HepG2 (cell line): ENCODE results near the gene SGSM1. TPM values are rescaled to one million over a fixed set of nuclear protein-coding genes. Genes with fewer than 3 reads are reported as not detected.

Experiments
- RXRB ChIP-seq: IDR thresholded peaks from 2 replicates; pipeline ENCODE4 v1.6.1; 2016; ENCODE audit warnings: borderline replicate concordance, missing genetic modification reagents, missing compliant biosample characterization
- SOX13 ChIP-seq, 3 experiments: fragments of 450-650 bp in 1 of 3; sonication (generic) in 1 of 3; formaldehyde crosslinking in 1 of 3; IDR thresholded peaks in 2 of 3; conservative IDR thresholded peaks in 1 of 3; 2 replicates each; pipeline versions ENCODE4 v1.5.0 to v1.6.1; 2016 to 2020; ENCODE audit warnings: antibody characterized with exemption in 1 of 3, mild to moderate bottlenecking in 1 of 3, missing compliant biosample characterization in 1 of 3, missing genetic modification reagents in 1 of 3, moderate library complexity in 1 of 3
- ZNF138 ChIP-seq: sonication (generic); formaldehyde crosslinking; IDR thresholded peaks from 2 replicates; pipeline ENCODE4 v1.5.0; 2020; ENCODE audit warnings: mild to moderate bottlenecking, low read depth, missing genetic modification reagents
- polyA plus RNA-seq, 8 experiments: library from polyadenylated mRNA; depleted of rRNA in 3 of 8; stranded (reverse) in 7 of 8; unstranded in 1 of 8; fragments of >200 nt; fragmentation: Illumina TruSeq in 4 of 8; extraction: Trizol in 4 of 8; gene quantifications; 2 replicates each; pipeline versions ENCODE4 v1.2.1 to v1.2.3, GENCODE V29; 2011 to 2016; ENCODE audit warnings: low read depth in 4 of 8, missing spikeins in 1 of 8, mixed read lengths in 1 of 8; ENCODE audit not compliant: insufficient read depth in 1 of 8
- total RNA-seq, 5 experiments: library from RNA; depleted of rRNA; stranded (reverse); fragments of >200 nt; fragmentation: Illumina TruSeq; extraction: Trizol; gene quantifications; 2 replicates each; pipeline ENCODE4 v1.2.3, GENCODE V29; 2016; ENCODE audit warnings: low read depth in 1 of 5
- TF ChIP-seq, protein P1 (sequence below): sonication (generic); formaldehyde crosslinking; conservative IDR thresholded peaks from 2 replicates; pipeline ENCODE4 v1.8.0; 2022; ENCODE audit warnings: low read depth, missing genetic modification reagents
- TF ChIP-seq, protein P2 (sequence below): IDR thresholded peaks from 2 replicates; pipeline ENCODE4 v1.6.1; 2016; ENCODE audit warnings: control low read depth
- TF ChIP-seq, protein P3 (sequence below): IDR thresholded peaks from 2 replicates; pipeline ENCODE4 v1.6.1; 2016; ENCODE audit warnings: mild to moderate bottlenecking

The SGSM1 gene
- total and polyA plus RNA-seq, 2 of the 13 experiments (the other 11 are each of a cell fraction or from before 2014, with no cell fraction given): 0.07 TPM; not detected in 1

DNA sequence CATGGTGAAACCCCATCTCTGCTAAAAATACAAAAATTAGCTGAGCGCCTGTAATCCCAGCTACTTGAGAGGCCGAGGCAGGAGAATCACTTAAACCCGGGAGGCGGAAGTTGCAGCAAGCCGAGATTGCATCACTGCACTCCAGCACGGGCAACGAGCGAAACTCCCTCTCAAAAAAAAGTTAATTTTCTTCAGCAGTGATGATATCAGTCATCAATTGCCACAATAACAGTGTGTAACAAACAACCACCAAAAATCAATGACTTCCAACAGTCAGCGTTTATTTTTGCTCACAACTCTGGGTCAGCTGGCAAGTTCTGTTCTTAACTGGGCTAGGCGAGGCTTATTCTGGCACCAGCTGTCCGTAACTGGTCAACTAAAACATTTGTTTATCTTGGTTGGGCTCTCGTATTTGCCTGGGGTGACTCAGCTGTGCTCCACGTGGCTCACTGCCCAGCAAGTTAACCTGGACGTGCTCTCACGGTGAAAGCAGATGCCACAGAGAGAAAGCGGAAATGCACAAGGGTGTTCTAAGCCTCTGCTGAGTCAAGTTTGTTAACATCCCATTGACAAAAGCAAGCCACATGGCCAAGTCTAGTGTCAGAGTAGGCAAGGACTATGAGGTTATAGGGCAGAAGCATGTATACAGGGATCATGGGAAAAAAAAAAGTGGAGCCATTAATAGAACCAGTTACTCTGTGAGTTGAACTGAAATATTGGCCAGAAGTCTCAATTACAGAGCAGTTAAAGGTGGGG, 88.4 kb downstream of the SGSM1 start (continued):
- TF ChIP-seq, protein P1, sequence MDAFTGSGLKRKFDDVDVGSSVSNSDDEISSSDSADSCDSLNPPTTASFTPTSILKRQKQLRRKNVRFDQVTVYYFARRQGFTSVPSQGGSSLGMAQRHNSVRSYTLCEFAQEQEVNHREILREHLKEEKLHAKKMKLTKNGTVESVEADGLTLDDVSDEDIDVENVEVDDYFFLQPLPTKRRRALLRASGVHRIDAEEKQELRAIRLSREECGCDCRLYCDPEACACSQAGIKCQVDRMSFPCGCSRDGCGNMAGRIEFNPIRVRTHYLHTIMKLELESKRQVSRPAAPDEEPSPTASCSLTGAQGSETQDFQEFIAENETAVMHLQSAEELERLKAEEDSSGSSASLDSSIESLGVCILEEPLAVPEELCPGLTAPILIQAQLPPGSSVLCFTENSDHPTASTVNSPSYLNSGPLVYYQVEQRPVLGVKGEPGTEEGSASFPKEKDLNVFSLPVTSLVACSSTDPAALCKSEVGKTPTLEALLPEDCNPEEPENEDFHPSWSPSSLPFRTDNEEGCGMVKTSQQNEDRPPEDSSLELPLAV (CRISPR knock-in tag): no peak
- TF ChIP-seq, protein P2, sequence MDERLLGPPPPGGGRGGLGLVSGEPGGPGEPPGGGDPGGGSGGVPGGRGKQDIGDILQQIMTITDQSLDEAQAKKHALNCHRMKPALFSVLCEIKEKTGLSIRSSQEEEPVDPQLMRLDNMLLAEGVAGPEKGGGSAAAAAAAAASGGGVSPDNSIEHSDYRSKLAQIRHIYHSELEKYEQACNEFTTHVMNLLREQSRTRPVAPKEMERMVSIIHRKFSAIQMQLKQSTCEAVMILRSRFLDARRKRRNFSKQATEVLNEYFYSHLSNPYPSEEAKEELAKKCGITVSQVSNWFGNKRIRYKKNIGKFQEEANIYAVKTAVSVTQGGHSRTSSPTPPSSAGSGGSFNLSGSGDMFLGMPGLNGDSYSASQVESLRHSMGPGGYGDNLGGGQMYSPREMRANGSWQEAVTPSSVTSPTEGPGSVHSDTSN (CRISPR knock-in tag): no peak
- TF ChIP-seq, protein P3, sequence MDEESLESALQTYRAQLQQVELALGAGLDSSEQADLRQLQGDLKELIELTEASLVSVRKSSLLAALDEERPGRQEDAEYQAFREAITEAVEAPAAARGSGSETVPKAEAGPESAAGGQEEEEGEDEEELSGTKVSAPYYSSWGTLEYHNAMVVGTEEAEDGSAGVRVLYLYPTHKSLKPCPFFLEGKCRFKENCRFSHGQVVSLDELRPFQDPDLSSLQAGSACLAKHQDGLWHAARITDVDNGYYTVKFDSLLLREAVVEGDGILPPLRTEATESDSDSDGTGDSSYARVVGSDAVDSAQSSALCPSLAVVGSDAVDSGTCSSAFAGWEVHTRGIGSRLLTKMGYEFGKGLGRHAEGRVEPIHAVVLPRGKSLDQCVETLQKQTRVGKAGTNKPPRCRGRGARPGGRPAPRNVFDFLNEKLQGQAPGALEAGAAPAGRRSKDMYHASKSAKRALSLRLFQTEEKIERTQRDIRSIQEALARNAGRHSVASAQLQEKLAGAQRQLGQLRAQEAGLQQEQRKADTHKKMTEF (CRISPR knock-in tag): peak; percentile 74
- TF ChIP-seq SOX13 (IDR thresholded peaks at IDR 0.05): no peak
- TF ChIP-seq SOX13 (CRISPR knock-in tag; conservative IDR thresholded peaks at IDR 0.05 in 1 of 2, IDR thresholded peaks at IDR 0.05 in 1 of 2): peak in 1 of 2 experiments; percentile 53; a peak in 2 of 4 replicates
- no peak for TF ChIP-seq ZNF138
- TF ChIP-seq RXRB (CRISPR knock-in tag): peak; percentile 67; the same call in 1 of the 2 replicates
